Vagina (tissue), 2 donors: ENCODE measurements around the gene SAT2.
"Not testable (repeated sequence)": the region's sequence is repeated elsewhere in the genome, so short reads cannot be mapped to it uniquely, and the experiment has no call there.

ENCODE experiments used
- CTCF ChIP-seq, 3 experiments: fragments of 450-650 bp in 2 of 3; fragments of 200-600 bp in 1 of 3; sonication (generic) in 1 of 3; IDR thresholded peaks; one replicate each; pipeline ENCODE4 v1.5.1; 2017 to 2019; ENCODE audit warnings: antibody characterized with exemption in 3 of 3, mild to moderate bottlenecking in 2 of 3, moderate library complexity in 2 of 3
- POLR2A ChIP-seq, 2 donors: fragments of 450-650 bp; IDR thresholded peaks; one replicate each; pipeline ENCODE4 v1.6.1; 2017; ENCODE audit warnings: antibody characterized with exemption in 2 of 2, mild to moderate bottlenecking in 2 of 2, moderate library complexity in 2 of 2
- POLR2AphosphoS5 ChIP-seq, 2 donors: sonication (generic); formaldehyde crosslinking; IDR thresholded peaks; one replicate each; pipeline ENCODE4 v1.9.0; 2017; ENCODE audit warnings: antibody characterized with exemption in 2 of 2, mild to moderate bottlenecking in 2 of 2, low read depth in 1 of 2; ENCODE audit not compliant: insufficient read depth in 1 of 2

DNA sequence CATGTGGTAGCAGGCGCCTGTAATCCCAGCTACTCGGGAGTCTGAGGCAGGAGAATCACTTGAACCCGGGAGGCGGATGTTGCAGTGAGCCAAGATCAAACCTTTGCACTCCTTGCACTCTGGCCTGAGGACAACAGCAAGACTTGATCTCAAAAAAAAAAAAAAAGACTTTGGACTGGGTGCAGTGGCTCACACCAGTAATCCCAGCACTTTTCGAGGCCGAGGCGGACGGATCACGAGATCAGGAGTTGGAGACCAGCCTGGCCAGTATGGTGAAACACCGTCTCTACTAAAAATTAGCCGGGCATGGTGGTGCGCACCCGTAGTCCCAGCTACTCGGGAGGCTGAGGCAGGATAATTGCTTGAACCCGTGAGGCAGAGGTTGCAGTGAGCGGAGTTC, 1.9 kb downstream of the SAT2 start:
- TF ChIP-seq CTCF (IDR thresholded peaks at IDR 0.05); POLR2AphosphoS5 (IDR thresholded peaks at IDR 0.05; ENCODE audit: insufficient read depth in 1 of 2, low read depth in 1 of 2); POLR2A (IDR thresholded peaks at IDR 0.05): not testable (repeated sequence)
